Sigmoid colon (tissue), 7 donors: ENCODE results near the gene SERTAD1. TPM values are rescaled to one million over a fixed set of nuclear protein-coding genes. Genes with fewer than 3 reads are reported as not detected.

Source experiments
- DNase-seq: peaks from one replicate; pipeline ENCODE4 v3.0.0-alpha.2; 2019
- H3K27ac ChIP-seq, 4 donors: fragments of 200-600 bp; sonication (generic); one replicate each; pipeline ENCODE4 v1.5.1; 2016 to 2019; ENCODE audit warnings: mild to moderate bottlenecking in 1 of 4
- H3K27me3 ChIP-seq, 3 donors: fragments of 200-600 bp; sonication (generic); one replicate each; pipeline ENCODE4 v1.5.1; 2019; ENCODE audit warnings: mild to moderate bottlenecking in 1 of 3
- H3K36me3 ChIP-seq, 4 donors: fragments of 200-600 bp; sonication (generic); one replicate each; pipeline ENCODE4 v1.5.1; 2016 to 2019
- H3K4me1 ChIP-seq, 4 donors: fragments of 200-600 bp; sonication (generic); one replicate each; pipeline ENCODE4 v1.5.1; 2017 to 2019
- H3K4me3 ChIP-seq, 4 donors: fragments of 200-600 bp; sonication (generic); one replicate each; pipeline ENCODE4 v1.5.1; 2017 to 2019; ENCODE audit warnings: mild to moderate bottlenecking in 2 of 4, moderate library complexity in 1 of 4
- H3K9me3 ChIP-seq, 4 donors: fragments of 200-600 bp in 3 of 4; sonication (generic) in 3 of 4; one replicate each; pipeline versions ENCODE4 v1.5.1 to v1.6.1; 2013 to 2019
- CTCF ChIP-seq, 4 experiments: fragments of 450-650 bp in 3 of 4; fragments of 200-600 bp in 1 of 4; IDR thresholded peaks; one replicate each; pipeline ENCODE4 v1.5.1; 2016 to 2019; ENCODE audit warnings: antibody characterized with exemption in 4 of 4, mild to moderate bottlenecking in 3 of 4, moderate library complexity in 2 of 4
- EP300 ChIP-seq, 4 donors: sonication (generic); formaldehyde crosslinking; IDR thresholded peaks; one replicate each; pipeline ENCODE4 v1.6.1; 2017; ENCODE audit warnings: antibody characterized with exemption in 4 of 4
- POLR2A ChIP-seq, 2 donors: fragments of 450-650 bp; IDR thresholded peaks; one replicate each; pipeline ENCODE4 v1.6.1; 2016; ENCODE audit warnings: antibody characterized with exemption in 2 of 2, mild to moderate bottlenecking in 2 of 2, moderate library complexity in 2 of 2
- POLR2AphosphoS5 ChIP-seq, 4 donors: sonication (generic); formaldehyde crosslinking; IDR thresholded peaks; one replicate each; pipeline ENCODE4 v1.6.1; 2017; ENCODE audit warnings: antibody characterized with exemption in 4 of 4
- WGBS, 2 donors: extraction: QIAGEN DNeasy Blood & Tissue Kit; methylation state at CpG; one replicate each; pipeline ENCODE4 v1.1.7; 2013; 5-methylcytosine and 5-hydroxymethylcytosine counted together
- intact Hi-C: fragments of 100-400 bp; cut with DNase I; formaldehyde crosslinking; loops from one replicate; pipeline ENCODE4 v1.15.1; 2023
- polyA plus RNA-seq, 3 donors: library from polyadenylated mRNA; stranded (reverse); fragments of 200-250 nt; gene quantifications; one replicate each; pipeline ENCODE4 v1.2.3, GENCODE V29; 2013
- total RNA-seq, 4 donors: library from RNA; depleted of rRNA; stranded (reverse); fragments of >200 nt; gene quantifications; one replicate each; pipeline ENCODE4 v1.1.0, GENCODE V29; 2016
- donor health status: healthy with polysubstance abuse.
- donor health status: Bipolar disorder and iron deficiency.
- donor health status: healthy.

The SERTAD1 gene
- total and polyA plus RNA-seq, 7 donors, result 10.2 to 44.4 (median 18.6) TPM

DNA sequence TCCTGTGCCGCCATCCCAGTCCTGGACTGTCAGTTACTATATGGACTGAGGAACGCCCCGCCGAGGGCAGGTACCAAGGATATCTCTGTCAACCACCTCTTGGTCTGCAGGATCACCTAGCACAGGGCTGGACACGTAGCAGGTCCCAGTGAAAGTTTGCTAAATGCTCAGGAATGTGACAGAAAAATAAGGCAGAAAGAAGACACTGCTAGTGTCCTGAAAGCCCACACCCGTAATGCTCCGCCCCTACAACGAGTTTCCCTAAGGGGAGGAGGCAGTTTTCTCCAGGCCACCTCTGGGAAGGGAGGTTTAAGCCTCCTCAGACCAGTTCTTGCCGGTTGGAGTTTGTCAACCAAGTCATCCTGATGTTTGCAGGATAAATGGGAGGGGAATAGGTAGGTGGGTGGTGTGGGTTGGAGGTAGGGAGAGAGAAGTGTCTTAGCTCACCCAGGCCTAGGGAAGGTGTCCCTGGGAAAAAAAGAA, 20.0 kb upstream of the SERTAD1 start:
- H3K27me3 ChIP-seq, result no peaks in the 10 kb centered on the region
- intact Hi-C loops, result loop anchor here (2.0 to 10.0 kb wide), 4 partner anchors 19 to 269 kb away; partner anchors contain the start of genes BLVRB, COQ8B, ITPKC and PRX
- peaks cover 4 to 37% (median 17%) of the 10 kb centered on the region in 4 donors for H3K36me3 ChIP-seq
- H3K9me3 ChIP-seq, result no peaks in the 10 kb centered on the region
- H3K4me3 ChIP-seq, result no peak overlapping the region
- peaks cover 0 to 27% (median 23%) of the 10 kb centered on the region in 4 donors for H3K4me1 ChIP-seq
- WGBS, 2 donors, result 30 to 71% methylated on average over 9 of the region's 9 CpGs
- no peak for DNase-seq
- peak overlapping the region in 3 of 4 donors; percentile 93 to 100 (median 100) for H3K27ac ChIP-seq
- TF ChIP-seq POLR2AphosphoS5 (IDR thresholded peaks at IDR 0.05) (no peak), CTCF (IDR thresholded peaks at IDR 0.05) (no peak), EP300 (IDR thresholded peaks at IDR 0.05) (no peak), POLR2A (IDR thresholded peaks at IDR 0.05) (peak in 1 of 2 donors; percentile 26)

GRCh38 chr19:40444825-40445312, 19.1 kb upstream of the SERTAD1 start:
- H3K36me3 ChIP-seq, result peaks cover 9 to 44% (median 22%) of the 10 kb centered on the region in 4 donors
- intact Hi-C loops, result loop anchor here (1.0 to 10.0 kb wide), 7 partner anchors 20 to 270 kb away; partner anchors contain the start of genes BLVRB, COQ8B, ITPKC and LTBP4
- 5 to 18% methylated on average over 18 of the region's 18 CpGs for WGBS, 2 donors

GRCh38 chr19:40444000-40444824, 18.4 kb upstream of the SERTAD1 start, which contains the start of gene SERTAD3:
SERTAD3 (minus strand) TSS chr19:40444335; CDS start chr19:40442080, 2,255 bp downstream.
- peak; percentile 99 for DNase-seq
- Histone ChIP-seq H3K27ac (peak within 1 kb of the TSS; percentile 93 to 100 (median 100)), H3K4me1 (peaks cover 0 to 42% (median 38%) of the 10 kb centered on the region in 4 donors), H3K36me3 (peaks cover 5 to 37% (median 21%) of the 10 kb centered on the region in 4 donors), H3K9me3 (no peaks in the 10 kb centered on the region), H3K27me3 (no peaks in the 10 kb centered on the region), H3K4me3 (peak within 1 kb of the TSS; percentile 82 to 99 (median 96))
- 0% methylated on average over 72 of the region's 72 CpGs for WGBS, 2 donors
- intact Hi-C loops, result loop anchor here (1.0 to 10.0 kb wide), 7 partner anchors 11 to 271 kb away; partner anchors contain the start of genes BLVRB, COQ8B, ITPKC and LTBP4
- TF ChIP-seq EP300 (IDR thresholded peaks at IDR 0.05) (no peak), CTCF (IDR thresholded peaks at IDR 0.05) (no peak), POLR2AphosphoS5 (IDR thresholded peaks at IDR 0.05) (peak; percentile 99 to 100 (median 100)), POLR2A (IDR thresholded peaks at IDR 0.05) (peak; percentile 98 to 99)

More at GRCh38 chr19:40444825-40445312, 19.1 kb upstream of the SERTAD1 start:
- peaks cover 0 to 36% (median 32%) of the 10 kb centered on the region in 4 donors for H3K4me1 ChIP-seq
- peak overlapping the region; percentile 82 to 99 (median 96) for H3K4me3 ChIP-seq
- no peaks in the 10 kb centered on the region for H3K9me3 ChIP-seq
- peak overlapping the region; percentile 93 to 100 (median 100) for H3K27ac ChIP-seq
- TF ChIP-seq POLR2A (IDR thresholded peaks at IDR 0.05) (no peak), CTCF (IDR thresholded peaks at IDR 0.05) (peak in 1 of 4 experiments; percentile 26), POLR2AphosphoS5 (IDR thresholded peaks at IDR 0.05) (no peak)
- DNase-seq, result no peak
- no peaks in the 10 kb centered on the region for H3K27me3 ChIP-seq

GRCh38 chr19:40443131-40443999, 17.6 kb upstream of the SERTAD1 start:
- H3K27me3 ChIP-seq, result no peaks in the 10 kb centered on the region
- WGBS, 2 donors, result 0 to 1% methylated on average over 52 of the region's 52 CpGs
- intact Hi-C loops, result loop anchor here (1.0 to 10.0 kb wide), 4 partner anchors 10 to 271 kb away; partner anchors contain the start of genes COQ8B, ITPKC, LTBP4 and SERTAD1
- peaks cover 0 to 44% (median 39%) of the 10 kb centered on the region in 4 donors for H3K4me1 ChIP-seq
- H3K27ac ChIP-seq, result peak overlapping the region; percentile 93 to 100 (median 100)
- H3K4me3 ChIP-seq, result peak overlapping the region; percentile 82 to 99 (median 96)
- H3K36me3 ChIP-seq, result peaks cover 5 to 30% (median 20%) of the 10 kb centered on the region in 4 donors
- no peak for TF ChIP-seq CTCF (IDR thresholded peaks at IDR 0.05)
- TF ChIP-seq POLR2A (IDR thresholded peaks at IDR 0.05), result peak; percentile 53 to 70
- TF ChIP-seq EP300 (IDR thresholded peaks at IDR 0.05), result peak in 2 of 4 donors; percentile 43 to 95
- TF ChIP-seq POLR2AphosphoS5 (IDR thresholded peaks at IDR 0.05), result peak; percentile 76 to 96 (median 84)
- no peaks in the 10 kb centered on the region for H3K9me3 ChIP-seq
- DNase-seq, result peak; percentile 100
